Panc1 (cell line): ENCODE data around the gene PUS3. TPM values are rescaled to one million over a fixed set of nuclear protein-coding genes. Genes with fewer than 3 reads are reported as not detected.
"Not testable (repeated sequence)": the region's sequence is repeated elsewhere in the genome, so short reads cannot be mapped to it uniquely, and the experiment has no call there.

Experiments
- ATAC-seq: fragments of 200-7000 bp; cut with Tn5 transposase; 2 replicates; pipeline ENCODE4 v1.9.1; 2020; ENCODE audit warnings: mild to moderate bottlenecking, moderate library complexity
- BruUV-seq: library from RNA; stranded (reverse); fragments of 400-500 nt; replicated peaks from 2 replicates; lab custom pipeline; 2021; lab: Mats Ljungman, UMichigan
- CTCF ChIA-PET: fragments of 300-600 bp; sonication (Branson Sonifier 250); formaldehyde crosslinking; loops from one replicate; lab custom pipeline; 2022; ENCODE audit warnings: antibody characterized with exemption; lab: Charles Lee
- POLR2A ChIA-PET: fragments of 300-600 bp; sonication (Branson Sonifier 250); formaldehyde crosslinking; loops from one replicate; lab custom pipeline; 2022; ENCODE audit warnings: antibody characterized with exemption; lab: Charles Lee
- DNase-seq: peaks from one replicate; pipeline ENCODE4 v3.0.0-alpha.2; 2010; ENCODE audit warnings: low read depth, low spot score
- H3K27ac ChIP-seq: 2 replicates; pipeline ENCODE4 v1.5.1; 2011; ENCODE audit warnings: mild to moderate bottlenecking, low read length, inconsistent platforms
- H3K27me3 ChIP-seq: fragments of 200-500 bp; sonication (Bioruptor generic); 2 replicates; pipeline ENCODE4 v1.6.0; 2014; ENCODE audit warnings: low read length, inconsistent platforms; ENCODE audit not compliant: control insufficient read depth, insufficient read depth
- H3K36me3 ChIP-seq: fragments of 200-500 bp; sonication (Bioruptor generic); 2 replicates; pipeline ENCODE4 v1.5.1; 2014; ENCODE audit warnings: inconsistent platforms, mild to moderate bottlenecking, low read length, moderate library complexity; ENCODE audit not compliant: control insufficient read depth, insufficient read depth
- H3K4me1 ChIP-seq: 2 replicates; pipeline ENCODE4 v1.5.1; 2011; ENCODE audit warnings: inconsistent platforms, mild to moderate bottlenecking, low read length, moderate library complexity; ENCODE audit not compliant: control insufficient read depth, insufficient read depth
- H3K4me3 ChIP-seq, 2 experiments: 2 replicates each; pipeline ENCODE4 v1.5.1; 2011 to 2012; ENCODE audit warnings: low read depth in 2 of 2, low read length in 2 of 2, mild to moderate bottlenecking in 2 of 2, inconsistent platforms in 1 of 2, moderate library complexity in 1 of 2
- H3K9me3 ChIP-seq: fragments of 200-500 bp; sonication (Bioruptor generic); 2 replicates; pipeline ENCODE4 v1.5.1; 2014; ENCODE audit warnings: low read depth, mild to moderate bottlenecking, inconsistent platforms, low read length, moderate library complexity; ENCODE audit not compliant: control insufficient read depth, insufficient read depth
- POLR2AphosphoS5 ChIP-seq: IDR thresholded peaks from 2 replicates; pipeline ENCODE4 v1.6.1; 2012; ENCODE audit warnings: mild to moderate bottlenecking, low read depth, low read length, moderate library complexity
- SIN3A ChIP-seq: IDR thresholded peaks from 2 replicates; pipeline ENCODE4 v1.6.1; 2012; ENCODE audit warnings: low read depth, mild to moderate bottlenecking, low read length, moderate library complexity, borderline replicate concordance; ENCODE audit not compliant: insufficient read depth
- TCF7L2 ChIP-seq: IDR thresholded peaks from 2 replicates; pipeline ENCODE4 v1.6.1; 2011; ENCODE audit warnings: mild to moderate bottlenecking, low read depth, low read length, inconsistent platforms
- in situ Hi-C: cut with HindIII; loops from 2 replicates; pipeline ENCODE4 v1.10.0; 2016; ENCODE audit warnings: low sequenced_read_pairs, low pct_unique_long_range_greater_than_20kb
- intact Hi-C: fragments of 100-400 bp; cut with micrococcal nuclease; formaldehyde crosslinking; loops from one replicate; pipeline ENCODE4 v1.10.0; 2022; ENCODE audit not compliant: unreplicated experiment
- total RNA-seq: library from RNA; stranded (reverse); gene quantifications from one replicate; pipeline ENCODE4 v1.2.1, GENCODE V29; 2021; ENCODE audit not compliant: unreplicated experiment
- TF ChIP-seq, protein P1 (sequence below): fragments of 450-650 bp; IDR thresholded peaks from 2 replicates; pipeline ENCODE4 v1.5.1; 2017; ENCODE audit warnings: mild to moderate bottlenecking
- TF ChIP-seq, protein P2 (sequence below), 2 experiments: IDR thresholded peaks; 2 replicates each; pipeline ENCODE4 v1.6.1; 2011 to 2012; ENCODE audit warnings: low read depth in 2 of 2, control low read depth in 1 of 2, low read length in 1 of 2, mild to moderate bottlenecking in 1 of 2, moderate library complexity in 1 of 2; ENCODE audit not compliant: insufficient read depth in 1 of 2

The PUS3 gene
- total RNA-seq, 1 experiment from 2014 or later: 15.1 TPM

DNA sequence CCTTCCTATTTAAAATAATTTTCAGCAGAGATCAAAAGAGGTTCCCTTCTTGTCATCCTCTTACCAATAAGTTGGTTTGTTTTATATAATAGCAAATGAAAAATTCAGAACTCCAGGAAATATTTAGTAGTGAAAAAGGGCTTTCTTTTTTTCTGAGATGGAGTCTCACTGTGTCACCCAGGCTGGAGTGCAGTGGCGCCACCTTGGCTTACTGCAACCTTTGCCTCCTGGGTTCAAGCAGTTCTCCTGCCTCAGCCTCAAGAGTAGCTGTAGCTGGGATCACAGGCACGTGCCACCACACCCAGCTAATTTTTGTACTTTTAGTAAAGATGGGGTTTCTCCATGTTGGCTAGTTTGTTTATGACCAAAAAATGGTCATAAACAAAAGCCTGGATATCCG, 11.6 kb upstream of the PUS3 start:
- in situ Hi-C loops: loop anchor here (25.0 kb wide), 1 partner anchor 173 kb away; no protein-coding TSS in a partner anchor
- H3K36me3 ChIP-seq, ATAC-seq, H3K4me1 ChIP-seq, H3K4me3 ChIP-seq, POLR2A ChIA-PET, H3K9me3 ChIP-seq, BruUV-seq, DNase-seq, H3K27ac ChIP-seq, intact Hi-C loops, CTCF ChIA-PET: not testable (repeated sequence)
- TF ChIP-seq, protein P1, sequence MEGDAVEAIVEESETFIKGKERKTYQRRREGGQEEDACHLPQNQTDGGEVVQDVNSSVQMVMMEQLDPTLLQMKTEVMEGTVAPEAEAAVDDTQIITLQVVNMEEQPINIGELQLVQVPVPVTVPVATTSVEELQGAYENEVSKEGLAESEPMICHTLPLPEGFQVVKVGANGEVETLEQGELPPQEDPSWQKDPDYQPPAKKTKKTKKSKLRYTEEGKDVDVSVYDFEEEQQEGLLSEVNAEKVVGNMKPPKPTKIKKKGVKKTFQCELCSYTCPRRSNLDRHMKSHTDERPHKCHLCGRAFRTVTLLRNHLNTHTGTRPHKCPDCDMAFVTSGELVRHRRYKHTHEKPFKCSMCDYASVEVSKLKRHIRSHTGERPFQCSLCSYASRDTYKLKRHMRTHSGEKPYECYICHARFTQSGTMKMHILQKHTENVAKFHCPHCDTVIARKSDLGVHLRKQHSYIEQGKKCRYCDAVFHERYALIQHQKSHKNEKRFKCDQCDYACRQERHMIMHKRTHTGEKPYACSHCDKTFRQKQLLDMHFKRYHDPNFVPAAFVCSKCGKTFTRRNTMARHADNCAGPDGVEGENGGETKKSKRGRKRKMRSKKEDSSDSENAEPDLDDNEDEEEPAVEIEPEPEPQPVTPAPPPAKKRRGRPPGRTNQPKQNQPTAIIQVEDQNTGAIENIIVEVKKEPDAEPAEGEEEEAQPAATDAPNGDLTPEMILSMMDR: peak; percentile 36; the same call in 1 of the 2 replicates
- peaks cover 23% of the 10 kb centered on the region for H3K27me3 ChIP-seq

DNA sequence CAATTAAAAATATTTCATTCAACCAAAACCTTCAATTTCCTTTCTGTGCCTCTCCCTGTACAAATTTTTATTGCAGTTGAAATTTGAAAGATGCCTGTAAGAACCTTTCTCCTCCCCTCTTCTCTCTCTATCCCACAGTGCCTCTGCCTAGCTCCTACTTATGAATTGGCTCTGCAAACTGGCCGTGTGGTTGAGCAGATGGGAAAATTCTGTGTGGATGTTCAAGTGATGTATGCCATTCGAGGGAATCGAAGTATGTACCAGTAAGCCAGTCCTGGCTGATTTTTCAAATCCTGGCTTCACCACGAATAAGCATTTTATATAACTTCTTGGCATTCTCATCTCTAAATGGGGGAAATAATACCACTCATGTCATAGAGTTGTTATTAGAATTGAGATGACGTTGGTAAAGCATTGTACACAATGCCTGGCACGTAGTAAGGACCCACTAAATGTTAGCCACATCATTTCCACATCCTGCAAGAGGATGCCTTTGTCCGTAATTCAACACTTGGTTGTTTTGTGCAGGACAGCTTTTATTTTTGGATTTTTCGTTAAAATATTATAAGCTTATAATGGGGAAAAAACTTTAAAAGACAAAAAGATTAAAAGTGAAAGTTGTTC, 7.3 kb upstream of the PUS3 start:
- BruUV-seq: no TSS peak
- DNase-seq (no peak), ATAC-seq (no peak)
- H3K27me3 ChIP-seq: peaks cover 21% of the 10 kb centered on the region
- intact Hi-C loops: no loop called here
- in situ Hi-C loops: loop anchor here (25.0 kb wide), 1 partner anchor 177 kb away; no protein-coding TSS in a partner anchor
- H3K4me1 ChIP-seq: no peaks in the 10 kb centered on the region
- no peak overlapping the region for H3K4me3 ChIP-seq
- TF ChIP-seq, protein P1: no peak
- TF ChIP-seq SIN3A: no peak
- no peak for TF ChIP-seq TCF7L2
- TF ChIP-seq, protein P2, sequence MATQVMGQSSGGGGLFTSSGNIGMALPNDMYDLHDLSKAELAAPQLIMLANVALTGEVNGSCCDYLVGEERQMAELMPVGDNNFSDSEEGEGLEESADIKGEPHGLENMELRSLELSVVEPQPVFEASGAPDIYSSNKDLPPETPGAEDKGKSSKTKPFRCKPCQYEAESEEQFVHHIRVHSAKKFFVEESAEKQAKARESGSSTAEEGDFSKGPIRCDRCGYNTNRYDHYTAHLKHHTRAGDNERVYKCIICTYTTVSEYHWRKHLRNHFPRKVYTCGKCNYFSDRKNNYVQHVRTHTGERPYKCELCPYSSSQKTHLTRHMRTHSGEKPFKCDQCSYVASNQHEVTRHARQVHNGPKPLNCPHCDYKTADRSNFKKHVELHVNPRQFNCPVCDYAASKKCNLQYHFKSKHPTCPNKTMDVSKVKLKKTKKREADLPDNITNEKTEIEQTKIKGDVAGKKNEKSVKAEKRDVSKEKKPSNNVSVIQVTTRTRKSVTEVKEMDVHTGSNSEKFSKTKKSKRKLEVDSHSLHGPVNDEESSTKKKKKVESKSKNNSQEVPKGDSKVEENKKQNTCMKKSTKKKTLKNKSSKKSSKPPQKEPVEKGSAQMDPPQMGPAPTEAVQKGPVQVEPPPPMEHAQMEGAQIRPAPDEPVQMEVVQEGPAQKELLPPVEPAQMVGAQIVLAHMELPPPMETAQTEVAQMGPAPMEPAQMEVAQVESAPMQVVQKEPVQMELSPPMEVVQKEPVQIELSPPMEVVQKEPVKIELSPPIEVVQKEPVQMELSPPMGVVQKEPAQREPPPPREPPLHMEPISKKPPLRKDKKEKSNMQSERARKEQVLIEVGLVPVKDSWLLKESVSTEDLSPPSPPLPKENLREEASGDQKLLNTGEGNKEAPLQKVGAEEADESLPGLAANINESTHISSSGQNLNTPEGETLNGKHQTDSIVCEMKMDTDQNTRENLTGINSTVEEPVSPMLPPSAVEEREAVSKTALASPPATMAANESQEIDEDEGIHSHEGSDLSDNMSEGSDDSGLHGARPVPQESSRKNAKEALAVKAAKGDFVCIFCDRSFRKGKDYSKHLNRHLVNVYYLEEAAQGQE (IDR thresholded peaks at IDR 0.05; ENCODE audit: insufficient read depth in 1 of 2, low read depth in 2 of 2, low read length in 1 of 2): no peak
- no peak for TF ChIP-seq POLR2AphosphoS5
- H3K9me3 ChIP-seq: no peaks in the 10 kb centered on the region
- ChIA-PET CTCF (no interaction called here), POLR2A (interaction anchor here (0.6 to 0.7 kb wide), 2 partner anchors 293 to 299 kb away, joined by 3 to 7 read pairs; no protein-coding TSS in a partner anchor)
- no peaks in the 10 kb centered on the region for H3K36me3 ChIP-seq
- H3K27ac ChIP-seq: no peak overlapping the region
